ENCODE data around the gene MYL12A. TPM values are rescaled to one million over a fixed set of nuclear protein-coding genes. Genes with fewer than 3 reads are reported as not detected.

Gene MYL12A
- total and polyA plus RNA-seq, 2 of the 4 experiments (the other 2 are of a cell fraction): 549 to 580 TPM

GRCh38 chr18:3283253-3283863 lies 35.8 kb downstream of the MYL12A start:
- Histone ChIP-seq H3K18ac (ENCODE audit: low read depth, low read length) (no peak overlapping the region), H3K14ac (replicated peaks; ENCODE audit: low read depth, low read length) (no peak overlapping the region), H2BK5ac (ENCODE audit: low read depth, low read length, poor library complexity, severe bottlenecking) (no peak overlapping the region), H2AK5ac (ENCODE audit: low read depth, low read length) (peak overlapping the region; percentile 46; the same call in 1 of the 2 replicates), H3K9ac (ENCODE audit: low read depth, low read length) (no peak overlapping the region), H2BK15ac (ENCODE audit: low read depth, low read length) (no peak overlapping the region), H2AFZ (replicated peaks; ENCODE audit: low read length, poor library complexity) (no peak overlapping the region), H3K4ac (ENCODE audit: low read depth, low read length) (0 out of 2 replicates have a peak overlapping the region, but pooled peaks have one; percentile 37), H3K9me3 (ENCODE audit: control insufficient read depth, insufficient read depth, low read length) (no peaks in the 10 kb centered on the region), H2BK120ac (ENCODE audit: low read depth, low read length) (peak overlapping the region; percentile 1; the same call in 1 of the 2 replicates), H3K9me1 (ENCODE audit: insufficient read depth, low read length) (no peaks in the 10 kb centered on the region), H3K27ac (ENCODE audit: insufficient read depth, low read length) (no peak overlapping the region), H3K56ac (ENCODE audit: extremely low read depth, insufficient read depth, low read length) (no peak overlapping the region), H4K20me1 (ENCODE audit: insufficient read depth, low read length) (no peaks in the 10 kb centered on the region), H3K27me3 (ENCODE audit: control insufficient read depth, insufficient read depth, low read length) (no peaks in the 10 kb centered on the region), H3K36me3 (ENCODE audit: control insufficient read depth, insufficient read depth, low read length) (peaks cover 4% of the 10 kb centered on the region; the same call in 1 of the 2 replicates), H3K79me1 (ENCODE audit: low read depth in 1 of 2, low read length in 2 of 2) (no peaks in the 10 kb centered on the region), H2BK20ac (ENCODE audit: low read depth, low read length) (no peak overlapping the region), H2AK9ac (replicated peaks; ENCODE audit: low read depth, low read length, poor library complexity) (no peak overlapping the region), H3K4me2 (ENCODE audit: low read depth, low read length) (no peak overlapping the region), H4K5ac (ENCODE audit: low read depth, low read length) (no peak overlapping the region), H3K4me1 (ENCODE audit: control insufficient read depth, insufficient read depth, low read length) (no peaks in the 10 kb centered on the region; the same call in 1 of the 2 replicates), H3K23ac (ENCODE audit: low read depth, low read length) (no peak overlapping the region), H4K91ac (ENCODE audit: insufficient read depth, low read depth, low read length) (no peak overlapping the region; the same call in 1 of the 2 replicates), H4K8ac (ENCODE audit: low read depth in 2 of 2, low read length in 2 of 2) (no peak overlapping the region), H3K4me3 (ENCODE audit: insufficient read depth, low read depth, low read length) (no peak overlapping the region)
- dilution Hi-C loops (cut with HindIII; ENCODE audit: low sequenced_read_pairs, unreplicated experiment): no loop called here
- no peak for ATAC-seq (ENCODE audit: low read depth)
- CTCF ChIA-PET: interaction anchor here (2.4 kb wide), 1 partner anchor 383 kb away, joined by 13 read pairs; no protein-coding TSS in a partner anchor
- DNase-seq: no peak
- in situ Hi-C loops (cut with MboI; ENCODE audit: low sequenced_read_pairs): loop anchor here (5.0 to 10.0 kb wide), 5 partner anchors 169 to 701 kb away; partner anchors contain the start of gene TGIF1
- BruUV-seq (replicated peaks): no TSS peak
- intact Hi-C loops (cut with micrococcal nuclease): loop anchor here (5.0 to 10.0 kb wide), 3 partner anchors 589 to 1771 kb away; no protein-coding TSS in a partner anchor
- TF ChIP-seq BHLHE40 (IDR thresholded peaks at IDR 0.05; ENCODE audit: low read depth, low read length) (no peak), ELK1 (IDR thresholded peaks at IDR 0.05; ENCODE audit: borderline replicate concordance, low read depth, low read length) (no peak), CHD1 (IDR thresholded peaks at IDR 0.05; ENCODE audit: low read depth, low read length) (no peak), POLR2A (IDR thresholded peaks at IDR 0.05; ENCODE audit: low read depth, low read length) (no peak)
- POLR2A ChIA-PET (ENCODE audit: unreplicated experiment): no interaction called here
- WGBS, 2 experiments (ENCODE audit: extremely low coverage in 2 of 2, insufficient read length in 1 of 2): 70% methylated on average over 2 of the region's 10 CpGs; no CpG with 5 or more reads in 1 of the 2 experiments

Measured in IMR-90 (cell line).